Large intestine (tissue), 12 donors: Measurements from ENCODE around the gene ANKRD40CL. TPM values are rescaled to one million over a fixed set of nuclear protein-coding genes. Genes with fewer than 3 reads are reported as not detected.

Source experiments
- DNase-seq, 2 donors: peaks; one replicate each; pipeline versions ENCODE4 v3.0.0 to v3.0.0-alpha.2; 2013
- H3K27ac ChIP-seq: one replicate; pipeline ENCODE4 v1.5.1; 2013; ENCODE audit warnings: low read length
- H3K27me3 ChIP-seq: 2 replicates; pipeline ENCODE4 v1.6.1; 2013; ENCODE audit warnings: low read length; ENCODE audit not compliant: control insufficient read depth, insufficient read depth
- H3K36me3 ChIP-seq: 2 replicates; pipeline ENCODE4 v1.6.1; 2013; ENCODE audit warnings: low read length; ENCODE audit not compliant: control insufficient read depth, insufficient read depth
- H3K4me1 ChIP-seq: one replicate; pipeline ENCODE4 v1.6.1; 2013; ENCODE audit warnings: low read length; ENCODE audit not compliant: control insufficient read depth, insufficient read depth
- H3K4me3 ChIP-seq: one replicate; pipeline ENCODE4 v1.5.1; 2013; ENCODE audit warnings: low read length
- H3K9me3 ChIP-seq: one replicate; pipeline ENCODE4 v1.6.1; 2013; ENCODE audit warnings: mild to moderate bottlenecking, low read depth, low read length, moderate library complexity; ENCODE audit not compliant: control insufficient read depth
- WGBS: methylation state at CpG from one replicate; pipeline ENCODE4 v1.1.5; 2013; ENCODE audit warnings: low lambda C conversion rate; ENCODE audit not compliant: insufficient coverage; 5-methylcytosine and 5-hydroxymethylcytosine counted together
- long read RNA-seq, 11 donors: transcript quantifications; one replicate each; lab custom pipeline, GENCODE V29; 2026
- polyA plus RNA-seq: library from polyadenylated mRNA; unstranded; fragments of 120-200 nt; gene quantifications from one replicate; pipeline ENCODE4 v1.2.1, GENCODE V29; 2013

Gene ANKRD40CL
- polyA plus RNA-seq: 28.4 TPM
- long read RNA-seq, donor 1, partial matches to known transcripts: 0 of 4 reads
- long read RNA-seq, donor 1, other reads (novel, unspliced or antisense): 0 of 4 reads
- long read RNA-seq, donor 2, transcript ANKRD40CL-203 (4 exons, 686 nt): major isoform, 9 of 26 reads
- long read RNA-seq, donor 2, partial matches to known transcripts: 16 of 26 reads
- long read RNA-seq, donor 2, other reads (novel, unspliced or antisense): 0 of 26 reads
- long read RNA-seq, donor 3: 0 reads
- long read RNA-seq, donor 4, partial matches to known transcripts: 0 of 3 reads
- long read RNA-seq, donor 4, other reads (novel, unspliced or antisense): 0 of 3 reads
- long read RNA-seq, donor 5, transcript ANKRD40CL-203 (4 exons, 686 nt): major isoform, 5 of 5 reads
- long read RNA-seq, donor 5, partial matches to known transcripts: 0 of 5 reads
- long read RNA-seq, donor 5, other reads (novel, unspliced or antisense): 0 of 5 reads
- long read RNA-seq, donor 6, transcript ANKRD40CL-203 (4 exons, 686 nt): major isoform, 6 of 13 reads
- long read RNA-seq, donor 6, partial matches to known transcripts: 0 of 13 reads
- long read RNA-seq, donor 6, other reads (novel, unspliced or antisense): 7 of 13 reads
- long read RNA-seq, donor 7, partial matches to known transcripts: 0 of 1 reads
- long read RNA-seq, donor 7, other reads (novel, unspliced or antisense): 0 of 1 reads
- long read RNA-seq, donor 8, transcript ANKRD40CL-203 (4 exons, 686 nt): major isoform, 7 of 25 reads
- long read RNA-seq, donor 8, partial matches to known transcripts: 18 of 25 reads
- long read RNA-seq, donor 8, other reads (novel, unspliced or antisense): 0 of 25 reads
- long read RNA-seq, donor 9, transcript ANKRD40CL-203 (4 exons, 686 nt): major isoform, 7 of 18 reads
- long read RNA-seq, donor 9, partial matches to known transcripts: 11 of 18 reads
- long read RNA-seq, donor 9, other reads (novel, unspliced or antisense): 0 of 18 reads
- long read RNA-seq, donor 10, transcript ANKRD40CL-203 (4 exons, 686 nt): major isoform, 30 of 56 reads
- long read RNA-seq, donor 10, partial matches to known transcripts: 13 of 56 reads
- long read RNA-seq, donor 10, other reads (novel, unspliced or antisense): 11 of 56 reads
- long read RNA-seq, donor 11, transcript ANKRD40CL-203 (4 exons, 686 nt): major isoform, 8 of 8 reads
- long read RNA-seq, donor 11, partial matches to known transcripts: 0 of 8 reads
- long read RNA-seq, donor 11, other reads (novel, unspliced or antisense): 0 of 8 reads

DNA sequence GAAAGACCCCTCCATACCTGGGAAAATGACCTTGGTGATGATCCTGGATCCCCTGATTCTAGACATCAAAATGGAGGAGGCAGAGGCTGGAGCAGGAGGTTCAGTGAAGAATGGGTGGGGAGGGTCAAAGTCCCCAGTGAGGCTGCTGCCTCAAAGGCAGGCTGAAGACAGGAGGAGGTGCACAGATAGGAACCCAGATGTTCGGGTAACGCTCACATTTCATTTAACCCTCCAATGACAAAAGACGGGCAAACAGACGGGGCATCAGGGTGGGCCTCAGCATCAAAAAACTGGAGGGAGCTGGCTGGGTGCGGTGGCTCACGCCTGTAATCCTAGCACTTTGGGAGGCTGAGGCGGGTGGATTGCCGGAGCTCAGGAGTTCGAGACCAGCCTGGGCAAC lies at the start of gene ANKRD40CL:
TSS of gene ANKRD40CL (minus strand) at position 73 of the 400 bp plus-strand sequence. CDS start 605 bp downstream, outside the sequence.
- H3K4me1 ChIP-seq: peaks cover 58% of the 10 kb centered on the region
- H3K9me3 ChIP-seq: no peaks in the 10 kb centered on the region
- peak; percentile 71 to 83 for DNase-seq
- no peaks in the 10 kb centered on the region for H3K36me3 ChIP-seq
- H3K4me3 ChIP-seq: peak within 1 kb of the TSS; percentile 30
- no CpG with 5 or more reads among the region's 9 CpGs for WGBS
- H3K27me3 ChIP-seq: no peaks in the 10 kb centered on the region
- H3K27ac ChIP-seq: peak within 1 kb of the TSS; percentile 88

DNA sequence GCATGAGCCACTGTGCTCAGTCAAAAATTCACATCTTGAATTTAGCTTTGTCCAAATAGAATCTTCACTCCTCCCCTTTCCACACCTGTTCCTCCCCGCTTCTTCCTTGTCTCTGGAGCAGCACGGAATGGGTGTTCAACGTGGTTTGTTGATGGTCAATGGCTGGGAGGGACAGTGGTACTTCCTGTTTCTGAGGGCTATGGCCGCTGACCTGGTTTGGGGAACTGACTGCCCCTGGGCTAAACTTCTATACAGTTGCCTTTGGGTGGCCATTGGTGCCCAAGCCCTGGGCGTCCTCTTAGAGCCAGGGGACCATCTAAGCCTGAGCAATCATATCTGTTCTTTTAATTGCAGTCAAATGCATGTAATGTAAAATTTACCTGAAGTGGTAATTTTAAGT lies 49.0 kb upstream of the ANKRD40CL start:
- Histone ChIP-seq H3K36me3 (no peaks in the 10 kb centered on the region), H3K27me3 (no peaks in the 10 kb centered on the region), H3K9me3 (no peaks in the 10 kb centered on the region), H3K4me1 (no peaks in the 10 kb centered on the region), H3K27ac (no peak overlapping the region), H3K4me3 (no peak overlapping the region)
- no CpG with 5 or more reads among the region's 5 CpGs for WGBS
- no peak for DNase-seq

DNA sequence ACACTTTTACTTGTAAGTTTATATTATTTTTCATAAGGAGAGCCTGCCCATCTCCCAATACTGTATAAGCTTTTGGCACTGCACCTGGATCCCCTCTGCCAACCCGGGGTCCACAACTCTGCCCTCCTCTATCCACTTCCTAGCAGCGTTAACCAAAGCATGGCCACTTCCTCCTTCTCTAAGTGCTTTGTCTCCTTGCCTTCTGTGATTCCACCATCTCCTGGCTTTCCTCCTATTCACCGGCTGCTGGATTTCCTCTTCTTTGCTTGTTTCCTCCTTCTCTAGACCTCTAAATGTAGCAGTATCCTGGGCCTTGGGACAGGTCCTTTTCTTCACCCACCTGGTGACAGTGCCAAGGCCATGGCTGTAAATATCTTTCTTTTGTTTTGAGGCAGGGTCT lies 48.1 kb upstream of the ANKRD40CL start:
- no peak for DNase-seq
- Histone ChIP-seq H3K36me3 (no peaks in the 10 kb centered on the region), H3K27me3 (no peaks in the 10 kb centered on the region), H3K4me1 (no peaks in the 10 kb centered on the region), H3K27ac (no peak overlapping the region), H3K4me3 (no peak overlapping the region), H3K9me3 (no peaks in the 10 kb centered on the region)
- 85% methylated on average over 2 of the region's 3 CpGs for WGBS

DNA sequence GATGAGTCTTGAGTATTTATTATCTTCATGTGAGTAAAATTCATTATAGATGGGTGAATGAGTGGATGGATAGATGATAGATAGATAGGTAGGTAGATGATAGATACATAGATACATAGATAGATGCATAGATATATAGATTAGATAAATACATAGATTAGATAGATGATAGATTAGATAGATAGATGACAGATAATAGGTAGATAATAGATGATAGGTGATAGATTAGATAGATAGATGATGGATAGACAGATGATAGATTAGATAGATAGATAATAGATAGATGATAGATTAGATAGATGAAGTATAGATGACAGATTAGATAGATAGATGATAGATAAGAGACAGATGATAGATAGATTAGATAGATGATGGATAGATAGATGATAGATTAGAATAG lies 46.3 kb upstream of the ANKRD40CL start:
- Histone ChIP-seq H3K36me3 (no peaks in the 10 kb centered on the region), H3K27me3 (no peaks in the 10 kb centered on the region), H3K27ac (no peak overlapping the region), H3K4me1 (no peaks in the 10 kb centered on the region), H3K9me3 (no peaks in the 10 kb centered on the region), H3K4me3 (no peak overlapping the region)
- DNase-seq: no peak

GRCh38 chr17:50808888-50809287 lies 41.6 kb upstream of the ANKRD40CL start:
- H3K4me3 ChIP-seq: no peak overlapping the region
- DNase-seq: no peak
- no peak overlapping the region for H3K27ac ChIP-seq
- H3K9me3 ChIP-seq: no peaks in the 10 kb centered on the region
- H3K36me3 ChIP-seq: no peaks in the 10 kb centered on the region
- no CpG with 5 or more reads among the region's 3 CpGs for WGBS
- H3K4me1 ChIP-seq: no peaks in the 10 kb centered on the region
- H3K27me3 ChIP-seq: no peaks in the 10 kb centered on the region

DNA sequence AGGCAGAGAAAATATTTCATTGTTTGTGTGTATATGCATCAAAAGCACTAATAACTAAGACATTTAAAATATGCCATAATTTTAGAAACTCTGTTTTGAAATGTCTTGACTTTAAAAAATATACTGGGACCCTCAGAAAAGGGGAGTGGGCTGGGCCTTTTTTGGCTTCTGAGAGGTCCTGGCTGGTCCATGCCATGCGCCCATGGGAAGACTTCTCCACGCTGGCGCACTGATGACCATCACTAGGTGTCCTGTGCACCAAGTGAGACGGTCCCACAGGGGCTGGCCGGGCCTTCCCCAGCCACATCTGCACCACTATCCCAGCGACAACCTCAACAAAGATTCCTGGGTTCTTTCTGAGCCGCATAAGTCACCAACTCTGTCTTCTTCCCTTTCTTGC lies 41.1 kb upstream of the ANKRD40CL start:
- no CpG with 5 or more reads among the region's 7 CpGs for WGBS
- Histone ChIP-seq H3K4me1 (no peaks in the 10 kb centered on the region), H3K27me3 (no peaks in the 10 kb centered on the region), H3K27ac (no peak overlapping the region), H3K4me3 (no peak overlapping the region), H3K9me3 (no peaks in the 10 kb centered on the region), H3K36me3 (no peaks in the 10 kb centered on the region)
- DNase-seq: no peak

GRCh38 chr17:50807675-50808074 lies 40.4 kb upstream of the ANKRD40CL start:
- no peak overlapping the region for H3K4me3 ChIP-seq
- no peaks in the 10 kb centered on the region for H3K36me3 ChIP-seq
- H3K27me3 ChIP-seq: no peaks in the 10 kb centered on the region
- H3K4me1 ChIP-seq: no peaks in the 10 kb centered on the region
- no peaks in the 10 kb centered on the region for H3K9me3 ChIP-seq
- no peak for DNase-seq
- H3K27ac ChIP-seq: no peak overlapping the region
- WGBS: 71% methylated on average over 1 of the region's 5 CpGs

DNA sequence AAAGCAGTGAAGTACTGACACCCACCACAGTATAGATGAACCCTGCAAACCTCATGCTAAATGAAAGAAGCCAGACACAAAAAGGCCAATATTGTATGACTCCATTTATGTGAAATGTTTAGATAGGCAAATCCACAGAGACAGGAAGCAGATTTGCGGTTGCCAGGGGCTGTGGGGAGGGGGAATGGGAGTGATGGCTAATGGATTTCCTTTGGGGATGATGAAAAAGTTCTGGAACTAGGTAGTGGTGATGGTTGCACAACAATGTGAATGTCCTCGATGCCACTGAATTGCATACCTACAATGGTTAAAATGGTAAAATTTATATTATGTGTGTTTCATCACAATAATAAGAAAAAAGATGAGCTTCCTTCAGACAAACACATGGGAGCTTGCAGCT lies 39.7 kb upstream of the ANKRD40CL start:
- H3K36me3 ChIP-seq: no peaks in the 10 kb centered on the region
- no peak for DNase-seq
- H3K4me1 ChIP-seq: no peaks in the 10 kb centered on the region
- H3K27ac ChIP-seq: no peak overlapping the region
- H3K27me3 ChIP-seq: no peaks in the 10 kb centered on the region
- WGBS: 50% methylated on average over 1 of the region's 2 CpGs
- no peak overlapping the region for H3K4me3 ChIP-seq
- H3K9me3 ChIP-seq: no peaks in the 10 kb centered on the region

DNA sequence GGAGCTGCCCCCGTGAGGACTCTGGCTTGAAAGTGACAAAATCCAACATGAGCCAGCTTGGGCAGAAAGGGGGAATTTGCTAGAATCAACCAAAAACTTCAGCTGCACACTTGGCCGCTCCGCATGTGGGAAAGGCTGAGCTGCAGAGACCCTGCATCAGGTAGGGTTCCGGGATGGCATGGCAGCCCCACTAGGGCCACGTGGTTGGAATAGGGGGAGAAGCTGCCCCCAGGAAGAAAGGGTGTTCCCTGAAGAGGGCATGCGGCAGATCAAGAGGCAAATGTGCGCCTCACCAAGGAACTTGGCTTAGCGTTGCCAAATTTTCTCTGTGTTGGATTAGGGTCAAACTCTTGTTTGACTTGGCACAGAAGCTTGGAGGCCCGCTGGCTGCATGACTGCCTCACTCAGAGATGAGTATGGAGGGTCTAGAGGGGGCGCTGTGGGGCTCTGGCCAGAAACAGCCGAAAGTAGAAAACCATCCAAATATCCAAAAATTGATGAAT lies 38.9 kb upstream of the ANKRD40CL start:
- WGBS: 80% methylated on average over 1 of the region's 11 CpGs
- Histone ChIP-seq H3K27me3 (no peaks in the 10 kb centered on the region), H3K36me3 (no peaks in the 10 kb centered on the region), H3K9me3 (no peaks in the 10 kb centered on the region), H3K27ac (no peak overlapping the region), H3K4me3 (no peak overlapping the region), H3K4me1 (no peaks in the 10 kb centered on the region)
- DNase-seq: no peak

DNA sequence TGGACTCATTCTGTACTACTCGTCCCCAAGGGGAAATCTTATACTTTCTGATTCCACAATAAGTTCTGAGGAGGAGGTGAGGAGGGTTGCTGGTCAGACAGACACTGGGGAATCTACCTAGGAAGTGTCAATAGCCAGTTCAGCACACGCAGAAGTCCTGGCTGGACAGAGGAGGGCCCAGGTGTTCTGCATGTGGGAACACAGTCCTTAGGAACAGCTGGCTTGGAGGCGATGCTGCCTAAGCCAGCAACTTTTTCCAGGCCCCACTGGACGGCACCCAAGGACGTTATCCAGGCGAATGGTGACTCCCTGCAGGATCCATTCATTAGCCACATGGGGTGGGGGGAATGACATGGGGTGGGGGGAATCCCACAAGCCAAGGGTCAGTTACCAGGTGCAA lies 38.2 kb upstream of the ANKRD40CL start:
- Histone ChIP-seq H3K27ac (no peak overlapping the region), H3K4me1 (no peaks in the 10 kb centered on the region), H3K4me3 (no peak overlapping the region), H3K27me3 (no peaks in the 10 kb centered on the region), H3K9me3 (no peaks in the 10 kb centered on the region), H3K36me3 (no peaks in the 10 kb centered on the region)
- no peak for DNase-seq
- WGBS: no CpG with 5 or more reads among the region's 6 CpGs
